ENCODE measurements around the gene LRRC4C.

GRCh38 chr11:40227730-40228129 is 1231.7 kb downstream of the LRRC4C start:
- TF ChIP-seq EZH2 (IDR thresholded peaks at IDR 0.05; ENCODE audit: insufficient read depth, poor library complexity, severe bottlenecking) (no peak), EZH2phosphoT487 (IDR thresholded peaks at IDR 0.05; ENCODE audit: insufficient read depth, low read depth) (no peak)
